Measurements from ENCODE around the gene KRT222. TPM values are rescaled to one million over a fixed set of nuclear protein-coding genes. Genes with fewer than 3 reads are reported as not detected.
A peak's percentile ranks its signal among the peaks of the same experiment; 100 is the strongest.

The KRT222 gene
- polyA plus RNA-seq, 4 donors = 1.2 to 5.1 (median 2.9) TPM

- DNase-seq = no peak
- Histone ChIP-seq H3K4me3 (ENCODE audit: low read depth in 1 of 3, low read length in 3 of 3) (no peak overlapping the region), H3K27ac (ENCODE audit: low read depth in 1 of 3, low read length in 2 of 3) (no peak overlapping the region), H3K4me1 (ENCODE audit: control insufficient read depth in 3 of 3, insufficient read depth in 2 of 3, low read depth in 1 of 3, low read length in 2 of 3) (no peaks in the 10 kb centered on the region), H3K27me3 (ENCODE audit: control insufficient read depth in 3 of 3, insufficient read depth in 3 of 3, low read length in 3 of 3) (peaks cover 0 to 5% (median 4%) of the 10 kb centered on the region in 3 donors), H3K9me3 (ENCODE audit: control insufficient read depth in 2 of 2, insufficient read depth in 1 of 2, low read depth in 1 of 2, low read length in 1 of 2) (no peaks in the 10 kb centered on the region), H3K36me3 (ENCODE audit: control insufficient read depth in 3 of 3, insufficient read depth in 2 of 3, low read depth in 1 of 3, low read length in 3 of 3) (no peaks in the 10 kb centered on the region)
- 38 to 48% (median 39%) methylated on average over 4 of the region's 4 CpGs for WGBS, 3 donors
- no peak for FAIRE-seq
Measured at GRCh38 chr17:40678902-40679522, 14.0 kb upstream of the KRT222 start.

GRCh38 chr17:40675905-40676304 is 10.9 kb upstream of the KRT222 start:
- Histone ChIP-seq H3K9me3 (ENCODE audit: control insufficient read depth in 2 of 2, insufficient read depth in 1 of 2, low read depth in 1 of 2, low read length in 1 of 2) (no peaks in the 10 kb centered on the region), H3K36me3 (ENCODE audit: control insufficient read depth in 3 of 3, insufficient read depth in 2 of 3, low read depth in 1 of 3, low read length in 3 of 3) (no peaks in the 10 kb centered on the region), H3K4me3 (ENCODE audit: low read depth in 1 of 3, low read length in 3 of 3) (no peak overlapping the region), H3K27me3 (ENCODE audit: control insufficient read depth in 3 of 3, insufficient read depth in 3 of 3, low read length in 3 of 3) (peaks cover 0 to 5% (median 4%) of the 10 kb centered on the region in 3 donors), H3K27ac (ENCODE audit: low read depth in 1 of 3, low read length in 2 of 3) (no peak overlapping the region), H3K4me1 (ENCODE audit: control insufficient read depth in 3 of 3, insufficient read depth in 2 of 3, low read depth in 1 of 3, low read length in 2 of 3) (no peaks in the 10 kb centered on the region)
- FAIRE-seq (no peak), DNase-seq (no peak)
- WGBS, 3 donors = 88 to 91% (median 89%) methylated on average over 4 of the region's 4 CpGs

GRCh38 chr17:40672654-40673053 is 7.7 kb upstream of the KRT222 start:
- FAIRE-seq (no peak), DNase-seq (no peak)
- no peaks in the 10 kb centered on the region for H3K9me3 ChIP-seq (ENCODE audit: control insufficient read depth in 2 of 2, insufficient read depth in 1 of 2, low read depth in 1 of 2, low read length in 1 of 2)
- no peak overlapping the region for H3K27ac ChIP-seq (ENCODE audit: low read depth in 1 of 3, low read length in 2 of 3)
- peaks cover 0 to 5% (median 4%) of the 10 kb centered on the region in 3 donors for H3K27me3 ChIP-seq (ENCODE audit: control insufficient read depth in 3 of 3, insufficient read depth in 3 of 3, low read length in 3 of 3)
- WGBS, 3 donors = 80 to 83% (median 81%) methylated on average over 2 of the region's 2 CpGs
- no peaks in the 10 kb centered on the region for H3K36me3 ChIP-seq (ENCODE audit: control insufficient read depth in 3 of 3, insufficient read depth in 2 of 3, low read depth in 1 of 3, low read length in 3 of 3)
- H3K4me1 ChIP-seq (ENCODE audit: control insufficient read depth in 3 of 3, insufficient read depth in 2 of 3, low read depth in 1 of 3, low read length in 2 of 3) = no peaks in the 10 kb centered on the region
- H3K4me3 ChIP-seq (ENCODE audit: low read depth in 1 of 3, low read length in 3 of 3) = no peak overlapping the region

GRCh38 chr17:40671282-40671681 is 6.3 kb upstream of the KRT222 start:
- DNase-seq (peak in 1 of 2 donors; percentile 12), FAIRE-seq (no peak)
- H3K9me3 ChIP-seq (ENCODE audit: control insufficient read depth in 2 of 2, insufficient read depth in 1 of 2, low read depth in 1 of 2, low read length in 1 of 2) = no peaks in the 10 kb centered on the region
- no peak overlapping the region for H3K4me3 ChIP-seq (ENCODE audit: low read depth in 1 of 3, low read length in 3 of 3)
- peaks cover 0 to 8% (median 0%) of the 10 kb centered on the region in 3 donors for H3K4me1 ChIP-seq (ENCODE audit: control insufficient read depth in 3 of 3, insufficient read depth in 2 of 3, low read depth in 1 of 3, low read length in 2 of 3)
- no peak overlapping the region for H3K27ac ChIP-seq (ENCODE audit: low read depth in 1 of 3, low read length in 2 of 3)
- H3K27me3 ChIP-seq (ENCODE audit: control insufficient read depth in 3 of 3, insufficient read depth in 3 of 3, low read length in 3 of 3) = peaks cover 0 to 1% (median 0%) of the 10 kb centered on the region in 3 donors
- 48 to 53% (median 50%) methylated on average over 4 of the region's 4 CpGs for WGBS, 3 donors
- no peaks in the 10 kb centered on the region for H3K36me3 ChIP-seq (ENCODE audit: control insufficient read depth in 3 of 3, insufficient read depth in 2 of 3, low read depth in 1 of 3, low read length in 3 of 3)

GRCh38 chr17:40666331-40666730 is 1.4 kb upstream of the KRT222 start:
- H3K4me1 ChIP-seq (ENCODE audit: control insufficient read depth in 3 of 3, insufficient read depth in 2 of 3, low read depth in 1 of 3, low read length in 2 of 3) = peaks cover 0 to 8% (median 4%) of the 10 kb centered on the region in 3 donors
- peak overlapping the region in 2 of 3 donors; percentile 17 to 59 for H3K27ac ChIP-seq (ENCODE audit: low read depth in 1 of 3, low read length in 2 of 3)
- DNase-seq (peak; percentile 48 to 89), FAIRE-seq (peak; percentile 74)
- H3K36me3 ChIP-seq (ENCODE audit: control insufficient read depth in 3 of 3, insufficient read depth in 2 of 3, low read depth in 1 of 3, low read length in 3 of 3) = no peaks in the 10 kb centered on the region
- H3K27me3 ChIP-seq (ENCODE audit: control insufficient read depth in 3 of 3, insufficient read depth in 3 of 3, low read length in 3 of 3) = no peaks in the 10 kb centered on the region
- H3K4me3 ChIP-seq (ENCODE audit: low read depth in 1 of 3, low read length in 3 of 3) = no peak overlapping the region
- H3K9me3 ChIP-seq (ENCODE audit: control insufficient read depth in 2 of 2, insufficient read depth in 1 of 2, low read depth in 1 of 2, low read length in 1 of 2) = no peaks in the 10 kb centered on the region

- DNase-seq (no peak), FAIRE-seq (no peak)
- no peaks in the 10 kb centered on the region for H3K27me3 ChIP-seq (ENCODE audit: control insufficient read depth in 3 of 3, insufficient read depth in 3 of 3, low read length in 3 of 3)
- no peaks in the 10 kb centered on the region for H3K9me3 ChIP-seq (ENCODE audit: control insufficient read depth in 2 of 2, insufficient read depth in 1 of 2, low read depth in 1 of 2, low read length in 1 of 2)
- H3K36me3 ChIP-seq (ENCODE audit: control insufficient read depth in 3 of 3, insufficient read depth in 2 of 3, low read depth in 1 of 3, low read length in 3 of 3) = no peaks in the 10 kb centered on the region
- H3K27ac ChIP-seq (ENCODE audit: low read depth in 1 of 3, low read length in 2 of 3) = no peak overlapping the region
- WGBS, 3 donors = 76 to 83% (median 78%) methylated on average over 3 of the region's 3 CpGs
- H3K4me3 ChIP-seq (ENCODE audit: low read depth in 1 of 3, low read length in 3 of 3) = no peak overlapping the region
- peaks cover 0 to 8% (median 4%) of the 10 kb centered on the region in 3 donors for H3K4me1 ChIP-seq (ENCODE audit: control insufficient read depth in 3 of 3, insufficient read depth in 2 of 3, low read depth in 1 of 3, low read length in 2 of 3)
Measured at GRCh38 chr17:40663252-40663651, 1.7 kb downstream of the KRT222 start.

- no peaks in the 10 kb centered on the region for H3K27me3 ChIP-seq (ENCODE audit: control insufficient read depth in 3 of 3, insufficient read depth in 3 of 3, low read length in 3 of 3)
Measured at GRCh38 chr17:40659911-40660310, 5.1 kb downstream of the KRT222 start.

GRCh38 chr17:40658396-40658795 is 6.6 kb downstream of the KRT222 start:
- no peak overlapping the region for H3K27ac ChIP-seq (ENCODE audit: low read depth in 1 of 3, low read length in 2 of 3)
- no peaks in the 10 kb centered on the region for H3K9me3 ChIP-seq (ENCODE audit: control insufficient read depth in 2 of 2, insufficient read depth in 1 of 2, low read depth in 1 of 2, low read length in 1 of 2)
- DNase-seq = no peak
- H3K4me1 ChIP-seq (ENCODE audit: control insufficient read depth in 3 of 3, insufficient read depth in 2 of 3, low read depth in 1 of 3, low read length in 2 of 3) = no peaks in the 10 kb centered on the region
- H3K4me3 ChIP-seq (ENCODE audit: low read depth in 1 of 3, low read length in 3 of 3) = no peak overlapping the region
- no peak for FAIRE-seq
- no peaks in the 10 kb centered on the region for H3K27me3 ChIP-seq (ENCODE audit: control insufficient read depth in 3 of 3, insufficient read depth in 3 of 3, low read length in 3 of 3)
- H3K36me3 ChIP-seq (ENCODE audit: control insufficient read depth in 3 of 3, insufficient read depth in 2 of 3, low read depth in 1 of 3, low read length in 3 of 3) = peaks cover 0 to 2% (median 0%) of the 10 kb centered on the region in 3 donors

More at GRCh38 chr17:40659911-40660310, 5.1 kb downstream of the KRT222 start:
- Histone ChIP-seq H3K9me3 (ENCODE audit: control insufficient read depth in 2 of 2, insufficient read depth in 1 of 2, low read depth in 1 of 2, low read length in 1 of 2) (no peaks in the 10 kb centered on the region), H3K36me3 (ENCODE audit: control insufficient read depth in 3 of 3, insufficient read depth in 2 of 3, low read depth in 1 of 3, low read length in 3 of 3) (peaks cover 0 to 2% (median 0%) of the 10 kb centered on the region in 3 donors), H3K4me1 (ENCODE audit: control insufficient read depth in 3 of 3, insufficient read depth in 2 of 3, low read depth in 1 of 3, low read length in 2 of 3) (no peaks in the 10 kb centered on the region), H3K4me3 (ENCODE audit: low read depth in 1 of 3, low read length in 3 of 3) (no peak overlapping the region), H3K27ac (ENCODE audit: low read depth in 1 of 3, low read length in 2 of 3) (no peak overlapping the region)
- no peak for DNase-seq
- no peak for FAIRE-seq
- 80 to 88% (median 81%) methylated on average over 7 of the region's 7 CpGs for WGBS, 3 donors

GRCh38 chr17:40651939-40652338 is 13.0 kb downstream of the KRT222 start:
- Histone ChIP-seq H3K27me3 (ENCODE audit: control insufficient read depth in 3 of 3, insufficient read depth in 3 of 3, low read length in 3 of 3) (no peaks in the 10 kb centered on the region), H3K4me1 (ENCODE audit: control insufficient read depth in 3 of 3, insufficient read depth in 2 of 3, low read depth in 1 of 3, low read length in 2 of 3) (peaks cover 1 to 10% (median 5%) of the 10 kb centered on the region in 3 donors), H3K27ac (ENCODE audit: low read depth in 1 of 3, low read length in 2 of 3) (no peak overlapping the region), H3K36me3 (ENCODE audit: control insufficient read depth in 3 of 3, insufficient read depth in 2 of 3, low read depth in 1 of 3, low read length in 3 of 3) (peaks cover 0 to 1% (median 0%) of the 10 kb centered on the region in 3 donors), H3K9me3 (ENCODE audit: control insufficient read depth in 2 of 2, insufficient read depth in 1 of 2, low read depth in 1 of 2, low read length in 1 of 2) (no peaks in the 10 kb centered on the region), H3K4me3 (ENCODE audit: low read depth in 1 of 3, low read length in 3 of 3) (no peak overlapping the region)
- no peak for FAIRE-seq
- no peak for DNase-seq
- WGBS, 3 donors = 68 to 72% (median 70%) methylated on average over 5 of the region's 5 CpGs
